HG02885 (cell line): Measurements from ENCODE around the gene SHTN1.

Experiments used
- ATAC-seq: cut with Tn5 transposase; IDR thresholded peaks from one replicate; pipeline ENCODE4 v1.9.1; 2021; ENCODE audit warnings: mild to moderate bottlenecking; ENCODE audit not compliant: unreplicated experiment, poor library complexity

Gene SHTN1, protein sequence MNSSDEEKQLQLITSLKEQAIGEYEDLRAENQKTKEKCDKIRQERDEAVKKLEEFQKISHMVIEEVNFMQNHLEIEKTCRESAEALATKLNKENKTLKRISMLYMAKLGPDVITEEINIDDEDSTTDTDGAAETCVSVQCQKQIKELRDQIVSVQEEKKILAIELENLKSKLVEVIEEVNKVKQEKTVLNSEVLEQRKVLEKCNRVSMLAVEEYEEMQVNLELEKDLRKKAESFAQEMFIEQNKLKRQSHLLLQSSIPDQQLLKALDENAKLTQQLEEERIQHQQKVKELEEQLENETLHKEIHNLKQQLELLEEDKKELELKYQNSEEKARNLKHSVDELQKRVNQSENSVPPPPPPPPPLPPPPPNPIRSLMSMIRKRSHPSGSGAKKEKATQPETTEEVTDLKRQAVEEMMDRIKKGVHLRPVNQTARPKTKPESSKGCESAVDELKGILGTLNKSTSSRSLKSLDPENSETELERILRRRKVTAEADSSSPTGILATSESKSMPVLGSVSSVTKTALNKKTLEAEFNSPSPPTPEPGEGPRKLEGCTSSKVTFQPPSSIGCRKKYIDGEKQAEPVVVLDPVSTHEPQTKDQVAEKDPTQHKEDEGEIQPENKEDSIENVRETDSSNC

DNA sequence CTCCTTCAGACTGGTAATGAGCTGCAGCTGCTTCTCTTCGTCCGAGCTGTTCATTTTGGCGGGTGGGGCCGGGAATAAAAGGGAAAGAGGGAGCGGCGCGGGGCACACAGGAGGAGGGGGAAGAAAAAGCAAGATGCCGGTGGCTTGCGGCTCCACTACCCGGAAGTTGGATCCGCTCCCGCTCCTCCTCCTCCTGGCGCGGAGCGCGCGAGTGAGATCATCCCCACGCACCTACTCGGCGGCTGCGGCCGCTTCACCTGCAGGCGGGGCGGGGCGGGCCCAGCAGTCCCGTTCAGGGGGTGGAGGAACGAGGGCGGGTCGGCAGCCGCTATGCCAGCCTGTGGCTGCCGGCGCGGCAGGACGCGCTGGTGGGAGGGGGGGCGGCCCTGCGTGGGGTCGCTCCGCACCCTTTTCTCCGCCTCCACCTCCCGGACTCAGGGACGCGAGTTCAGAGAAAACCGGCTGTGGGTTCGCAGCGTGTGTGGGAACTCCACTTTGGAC is at the start of gene SHTN1:
Gene SHTN1, minus strand, starts transcription at position 162 of the 501 bp plus-strand sequence. Its CDS starts 108 bp downstream, at position 54.
- peak; percentile 52 for ATAC-seq

DNA sequence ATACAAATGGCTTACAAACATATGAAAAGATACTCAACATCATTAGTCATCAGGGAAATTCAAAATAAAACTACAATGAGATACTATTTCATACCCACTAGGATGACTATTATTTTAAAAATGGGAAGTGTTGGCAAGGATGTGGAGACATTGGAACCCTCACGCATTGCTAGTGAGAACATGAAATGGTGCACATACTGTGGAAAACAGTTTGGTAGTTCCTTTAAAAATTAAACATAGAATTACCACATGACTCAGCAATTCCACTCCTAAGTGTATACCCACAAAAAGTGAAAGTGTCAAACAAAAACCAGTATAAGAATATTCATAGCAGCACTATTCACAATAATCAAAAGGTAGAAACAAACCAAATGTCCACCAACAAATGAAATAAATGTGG is 48.5 kb upstream of the SHTN1 start:
- no peak for ATAC-seq

DNA sequence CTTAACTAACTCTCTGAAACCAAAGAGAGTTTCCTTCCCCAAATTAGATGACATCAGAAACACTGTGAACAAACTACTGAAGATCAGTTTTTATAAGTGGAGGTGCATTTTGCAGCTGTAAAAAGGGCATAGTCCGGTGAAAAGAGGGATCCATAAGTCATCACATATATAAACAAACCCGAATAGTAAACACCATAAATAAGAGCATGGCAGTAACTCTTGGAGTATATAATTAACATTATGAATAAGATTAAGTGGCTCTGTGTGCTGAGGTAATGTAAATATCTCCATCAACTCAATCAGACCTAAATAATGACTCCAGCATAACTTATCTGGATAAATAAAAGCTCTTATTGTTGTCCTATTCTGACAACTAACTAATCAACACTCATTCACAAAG is 43.0 kb upstream of the SHTN1 start:
- ATAC-seq, result no peak

DNA sequence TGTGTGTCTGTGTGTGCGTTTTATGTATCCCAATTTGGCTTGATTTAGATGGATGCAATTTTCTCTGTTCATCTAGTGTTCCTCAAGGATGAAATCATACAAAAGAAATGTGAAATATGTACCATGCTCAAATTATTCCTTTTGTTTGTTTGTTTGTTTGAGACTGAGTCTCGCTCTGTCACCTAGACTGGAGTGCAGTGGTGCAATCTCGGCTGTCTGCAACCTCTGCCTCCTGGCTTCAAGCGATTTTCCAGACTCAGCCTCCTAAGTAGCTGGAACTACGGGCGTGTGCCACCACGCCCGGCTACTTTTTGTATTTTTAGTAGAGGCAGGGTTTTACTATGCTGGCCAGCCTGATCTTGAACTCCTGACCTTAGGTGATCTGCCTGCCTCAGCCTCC is 11.3 kb upstream of the SHTN1 start:
- no peak for ATAC-seq

DNA sequence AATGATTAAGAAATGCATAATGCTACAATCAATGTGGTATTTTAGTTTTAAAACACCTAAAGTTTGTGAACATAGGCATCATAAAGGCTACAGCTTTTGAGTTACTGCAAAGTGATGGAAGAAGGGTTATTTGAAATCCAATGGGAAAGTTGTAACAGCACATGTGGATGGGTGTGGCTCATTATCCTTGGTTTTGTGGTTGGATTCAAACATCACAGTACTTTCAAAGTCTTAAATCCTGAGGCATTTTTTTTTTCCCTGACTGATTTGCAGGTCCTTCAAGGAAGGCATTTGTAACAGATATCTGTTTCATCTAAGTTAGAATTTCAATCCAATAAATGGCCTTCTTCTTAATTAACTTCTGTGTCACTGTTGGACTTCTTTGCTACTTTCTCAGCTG is 9.8 kb upstream of the SHTN1 start:
- ATAC-seq, result no peak

DNA sequence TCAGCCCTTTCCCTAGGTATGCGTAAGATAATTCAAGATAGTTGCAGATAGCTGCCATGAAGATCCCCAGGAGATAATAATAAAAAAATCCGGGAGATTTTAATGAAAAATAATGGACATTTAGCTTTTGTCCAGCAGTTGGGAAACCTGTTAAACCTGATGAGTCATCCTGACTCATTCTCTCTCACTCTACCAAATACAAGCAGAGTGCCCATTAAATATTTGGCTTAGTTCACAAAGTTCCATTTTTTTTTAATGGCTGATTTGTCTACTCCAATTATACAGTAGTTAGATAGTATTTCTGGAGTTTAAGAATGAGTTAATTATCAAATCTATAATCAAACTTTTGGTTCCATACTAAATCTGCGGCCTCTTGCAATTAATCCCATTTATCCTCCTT is 2.1 kb upstream of the SHTN1 start:
- ATAC-seq, result no peak

DNA sequence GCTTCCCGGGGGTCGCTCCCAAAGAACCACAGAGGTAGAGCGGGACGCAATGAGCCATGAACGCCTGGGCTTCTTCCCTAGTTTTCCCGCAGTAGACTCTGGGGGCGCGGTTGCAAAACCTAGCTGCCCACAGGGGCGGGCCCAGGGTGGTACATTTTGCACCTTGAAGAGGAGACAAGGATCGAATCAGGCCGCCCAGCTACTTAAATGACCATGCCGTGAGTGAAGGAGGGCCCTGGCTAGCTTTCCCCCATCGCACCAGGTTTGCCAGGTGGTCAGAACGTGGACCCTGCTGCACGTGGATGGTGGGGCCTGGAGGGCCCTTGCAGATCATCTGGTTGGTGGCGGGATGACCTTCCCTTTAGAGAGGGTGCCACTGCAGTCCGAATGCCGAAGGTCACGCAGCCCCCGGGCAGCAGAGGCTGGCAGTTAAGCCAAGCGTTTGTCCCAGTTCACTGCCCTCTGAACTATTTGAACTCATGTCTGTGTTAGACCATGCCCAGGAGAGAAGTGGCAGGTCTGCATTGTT is 604 bp upstream of the SHTN1 start:
- ATAC-seq, result no peak

DNA sequence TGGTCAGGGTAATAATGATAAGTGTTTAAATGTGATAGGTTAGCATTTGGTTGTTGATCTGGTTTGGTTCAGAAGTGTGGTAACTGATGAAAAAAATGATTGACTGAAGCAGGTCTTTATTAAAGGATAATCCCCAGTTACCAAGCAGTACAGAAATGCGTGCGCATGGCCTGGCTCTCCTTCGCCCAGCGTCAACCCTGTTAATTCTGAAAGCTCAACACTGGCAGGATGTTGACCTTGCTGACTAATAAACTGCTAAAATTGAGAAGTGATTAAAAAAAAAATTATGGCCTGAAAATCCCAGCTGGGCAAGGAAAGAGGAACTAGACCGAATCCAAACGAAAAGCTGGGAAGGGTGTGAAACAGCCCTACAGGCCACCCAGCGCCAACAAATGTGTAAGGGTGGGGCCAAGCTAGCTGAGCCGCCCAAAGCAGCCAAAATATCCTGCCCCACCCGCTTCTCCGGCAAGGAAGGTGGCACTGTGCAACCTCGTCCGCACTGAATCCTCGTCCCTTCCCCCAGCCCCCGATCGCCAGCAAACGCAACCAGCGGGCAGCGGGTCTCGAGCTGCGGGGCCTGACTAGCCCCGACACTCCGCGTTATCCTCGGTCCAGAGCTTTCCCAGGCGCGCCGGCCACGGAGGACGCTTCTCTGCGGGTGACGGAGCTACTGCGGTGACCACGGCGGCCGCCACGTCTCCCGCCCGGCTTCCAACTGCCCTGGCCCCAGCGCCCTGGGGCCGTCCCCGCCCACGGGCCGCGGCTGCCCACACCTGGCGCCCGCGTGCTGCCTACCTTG is 561 bp downstream of the SHTN1 start:
- ATAC-seq, result peak; percentile 68

DNA sequence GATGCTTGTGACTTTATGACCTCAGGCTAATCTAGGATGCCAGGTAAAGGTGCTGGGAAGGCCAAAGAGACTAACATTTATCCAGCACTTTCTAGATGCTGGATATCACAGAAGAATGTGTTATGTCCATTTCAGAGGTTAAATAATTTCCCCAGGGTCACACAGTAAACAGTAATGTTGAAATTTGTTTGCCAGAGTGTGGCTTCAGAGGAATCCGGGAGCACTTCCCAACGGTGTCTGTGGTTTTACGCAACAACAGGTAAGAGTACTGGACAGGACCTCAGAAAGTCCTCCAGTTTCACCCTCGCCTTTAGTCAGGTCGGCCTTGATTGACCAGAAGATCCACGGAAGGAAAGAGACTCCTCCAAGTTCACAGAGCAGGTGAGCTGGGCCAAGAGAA is 1.7 kb downstream of the SHTN1 start:
- ATAC-seq, result no peak

DNA sequence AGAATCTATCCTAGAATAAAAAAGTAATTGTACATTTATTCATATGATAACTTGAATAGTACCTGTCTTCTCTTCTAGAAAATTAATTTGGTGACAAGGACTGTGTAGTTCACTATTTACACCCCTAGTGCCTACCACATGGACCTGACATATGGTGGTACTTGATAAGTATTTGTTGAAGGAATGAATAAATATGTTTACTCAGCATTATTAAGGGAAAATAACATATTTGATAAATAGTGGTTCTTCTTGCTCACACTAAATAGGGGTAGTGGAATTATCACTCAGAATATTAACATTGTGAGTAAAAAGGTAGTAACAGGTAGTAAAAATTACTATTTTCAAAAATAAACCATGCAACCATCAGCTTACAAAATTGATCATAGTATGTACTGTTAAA is 2.8 kb downstream of the SHTN1 start:
- no peak for ATAC-seq

DNA sequence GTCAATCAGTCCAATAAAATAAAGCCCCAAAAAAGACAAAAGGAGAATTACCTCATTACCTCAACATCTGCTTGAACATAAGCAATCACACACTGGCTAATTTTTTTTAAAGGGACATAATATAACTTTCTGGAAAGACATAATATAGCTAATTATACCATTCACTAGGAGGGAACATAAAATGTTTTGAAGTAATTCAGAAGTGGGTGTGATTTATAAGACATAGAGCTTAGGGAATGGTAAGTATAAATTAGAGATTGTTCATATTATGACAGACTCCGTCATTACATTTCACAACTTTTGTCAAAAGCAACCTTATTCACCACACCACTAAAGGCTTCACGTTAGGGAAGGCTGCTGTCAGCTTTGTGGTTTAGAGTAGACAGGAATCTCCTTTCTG is 3.8 kb downstream of the SHTN1 start:
- ATAC-seq, result no peak

DNA sequence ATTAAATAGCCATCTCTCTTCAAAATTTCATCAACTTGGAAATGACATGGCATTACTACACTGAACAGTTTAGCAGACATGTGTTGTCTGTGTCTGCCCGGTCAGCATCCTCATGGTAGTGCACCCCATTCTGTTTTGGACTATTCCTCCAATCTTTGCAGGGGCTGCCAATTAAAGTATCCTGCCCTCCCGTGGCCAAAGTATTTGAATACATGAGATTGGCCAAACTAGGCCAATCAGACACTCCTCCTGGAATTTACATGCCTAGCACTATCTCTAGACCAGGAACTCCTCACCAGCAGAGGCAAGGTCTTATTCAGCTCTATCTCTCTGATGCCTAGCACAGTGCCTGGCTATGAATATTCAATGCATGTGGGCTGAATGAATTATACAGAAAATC is 4.4 kb downstream of the SHTN1 start:
- no peak for ATAC-seq

DNA sequence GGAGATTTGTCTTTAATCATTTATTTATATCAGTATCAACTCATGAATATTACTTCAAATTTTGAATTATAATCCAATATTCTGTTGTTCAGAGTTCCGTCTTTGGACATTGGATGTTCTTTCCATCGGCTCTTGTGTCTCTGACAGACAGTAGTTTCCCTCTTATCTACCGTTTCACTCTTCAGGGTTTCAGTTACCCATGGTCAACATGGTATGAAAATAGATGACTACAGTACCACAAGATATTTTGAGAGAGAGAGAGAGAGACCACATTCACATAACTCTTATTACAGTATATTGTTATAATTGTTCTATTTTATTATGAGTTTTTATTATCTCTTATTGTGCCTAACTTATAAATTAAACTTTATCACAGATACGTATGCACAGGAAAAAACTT is 6.8 kb downstream of the SHTN1 start:
- ATAC-seq, result no peak

DNA sequence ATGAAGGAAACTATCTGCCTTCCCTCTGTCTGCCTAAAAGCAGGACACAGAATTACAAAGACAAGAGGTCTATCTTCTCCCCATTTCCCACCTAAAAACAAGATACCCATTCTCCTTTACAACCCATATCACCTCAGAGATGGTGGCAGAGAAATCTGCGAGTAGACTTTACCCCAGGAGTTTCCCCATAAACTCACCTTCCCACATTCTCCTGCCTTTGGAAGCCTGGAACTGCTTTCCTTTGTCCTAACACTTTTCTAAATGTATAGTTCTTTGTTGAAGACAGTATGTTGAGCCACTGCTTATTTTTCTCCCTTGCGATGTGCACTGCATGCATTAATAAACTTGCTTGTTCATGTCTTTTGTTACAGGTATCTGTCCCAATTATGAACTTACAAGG is 8.0 kb downstream of the SHTN1 start:
- no peak for ATAC-seq

DNA sequence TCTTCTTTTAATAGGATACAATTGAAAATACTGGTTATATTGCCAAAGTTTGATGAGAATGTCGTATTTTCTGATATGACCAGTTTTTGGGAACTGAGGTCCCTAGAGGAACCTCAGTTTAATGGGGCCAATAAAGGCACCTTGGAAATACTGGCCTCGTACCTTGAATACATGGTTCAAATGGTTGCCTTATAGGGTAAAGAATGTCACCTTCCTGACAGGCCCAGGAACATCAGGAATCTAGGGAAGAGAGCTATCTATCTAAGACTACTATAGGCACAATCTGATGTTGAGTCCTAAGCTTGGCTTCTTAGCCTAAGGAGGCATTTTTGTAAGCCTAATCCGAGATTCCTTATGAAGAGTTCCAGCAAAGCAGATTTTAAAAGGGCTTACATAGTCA is 9.3 kb downstream of the SHTN1 start:
- no peak for ATAC-seq

DNA sequence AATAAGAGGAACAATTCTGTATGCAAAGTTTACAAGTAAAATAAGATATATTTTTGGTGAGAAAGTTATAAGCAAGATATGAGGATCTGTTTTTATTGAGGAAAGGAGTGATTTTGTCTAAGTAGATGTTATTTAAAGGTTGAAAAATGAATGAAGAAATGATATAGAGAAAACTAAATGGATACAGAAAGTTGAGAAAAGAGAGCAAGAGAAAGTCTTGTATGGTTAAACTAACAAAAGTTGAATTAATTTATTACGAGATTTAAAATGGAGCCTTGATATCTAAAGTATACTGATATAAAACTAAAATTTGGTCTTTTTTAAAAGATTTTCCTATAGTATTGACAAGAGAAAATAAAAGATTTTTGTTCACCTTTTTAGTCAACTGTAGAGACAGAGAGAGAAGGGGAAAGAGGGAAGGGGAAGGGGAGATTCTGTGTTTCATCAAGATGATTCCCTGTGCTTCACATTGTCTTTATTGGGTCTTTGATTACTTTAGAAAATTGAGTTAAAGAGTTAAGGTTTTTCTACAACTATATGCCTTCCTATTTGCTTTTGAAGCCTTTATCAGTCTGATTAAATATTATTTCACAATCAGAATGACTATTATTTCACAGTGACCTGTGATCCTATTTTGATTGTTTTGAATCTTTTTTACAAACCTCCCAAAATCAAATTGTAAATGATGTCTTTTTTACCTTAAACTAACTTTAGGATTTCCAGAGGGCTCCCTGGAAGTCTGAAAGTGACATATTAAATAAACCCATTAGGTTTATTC is 10.7 kb downstream of the SHTN1 start:
- ATAC-seq, result no peak

DNA sequence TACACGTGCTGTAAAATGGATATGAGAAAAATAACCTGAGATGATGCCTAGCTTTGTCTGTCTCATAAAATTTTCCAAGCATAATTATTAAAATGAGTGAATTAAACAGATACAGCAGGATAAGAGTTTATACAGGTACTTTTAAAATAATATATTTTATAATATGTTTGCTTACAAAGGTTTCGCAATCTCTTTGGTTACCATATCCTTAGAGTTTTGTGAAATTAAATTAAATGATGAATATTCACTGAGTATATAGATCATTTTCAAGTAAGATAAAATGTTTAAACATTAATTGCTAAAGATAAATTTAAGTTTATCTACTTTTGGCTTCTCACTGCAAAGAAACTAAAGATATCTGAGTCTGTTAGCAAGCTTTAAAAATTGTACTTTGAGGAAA is 11.4 kb downstream of the SHTN1 start:
- no peak for ATAC-seq

DNA sequence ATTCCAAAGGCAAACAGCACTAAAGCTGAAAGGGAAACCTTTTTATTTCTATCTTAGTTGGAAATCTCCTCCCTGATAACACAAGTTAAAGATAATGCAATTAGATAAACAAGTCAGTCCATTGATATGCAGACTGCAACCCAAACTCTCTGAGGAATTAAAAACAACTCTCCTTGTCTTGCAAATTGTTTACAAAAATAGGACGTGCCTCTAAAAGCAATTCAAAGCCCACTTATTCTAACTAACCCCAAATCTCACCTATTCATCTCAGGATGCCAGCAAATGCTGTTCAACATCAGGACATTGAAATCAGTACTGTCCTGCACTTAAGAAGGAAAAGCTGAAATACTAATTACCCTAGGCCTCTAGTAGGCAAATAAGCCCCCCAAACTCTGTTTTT is 12.8 kb downstream of the SHTN1 start:
- no peak for ATAC-seq

DNA sequence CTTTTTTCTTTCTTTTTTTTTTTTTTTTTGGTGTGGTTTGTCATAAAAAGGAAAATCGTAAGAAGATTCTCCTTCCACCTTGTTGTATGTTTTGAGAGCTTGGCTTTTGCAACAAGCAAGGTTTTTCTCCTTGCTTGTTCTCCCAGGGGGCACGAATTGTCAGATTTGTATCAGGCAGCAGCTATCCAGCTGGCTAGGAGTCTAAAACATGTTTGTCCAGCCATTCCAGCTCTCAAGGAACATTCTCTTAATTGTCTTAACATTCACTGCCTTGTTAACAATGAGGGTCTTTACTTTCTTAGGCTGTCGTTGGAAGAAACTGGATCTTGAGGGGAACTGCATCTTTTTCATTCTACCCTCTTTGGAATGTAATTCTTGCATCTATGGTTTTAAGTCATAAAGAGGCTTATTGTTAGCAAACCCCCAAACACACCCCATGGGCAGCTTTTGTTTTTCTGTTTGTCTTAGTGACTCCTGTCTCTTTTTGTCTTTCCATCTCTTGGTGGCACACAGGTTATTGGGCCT is 14.6 kb downstream of the SHTN1 start:
- no peak for ATAC-seq

DNA sequence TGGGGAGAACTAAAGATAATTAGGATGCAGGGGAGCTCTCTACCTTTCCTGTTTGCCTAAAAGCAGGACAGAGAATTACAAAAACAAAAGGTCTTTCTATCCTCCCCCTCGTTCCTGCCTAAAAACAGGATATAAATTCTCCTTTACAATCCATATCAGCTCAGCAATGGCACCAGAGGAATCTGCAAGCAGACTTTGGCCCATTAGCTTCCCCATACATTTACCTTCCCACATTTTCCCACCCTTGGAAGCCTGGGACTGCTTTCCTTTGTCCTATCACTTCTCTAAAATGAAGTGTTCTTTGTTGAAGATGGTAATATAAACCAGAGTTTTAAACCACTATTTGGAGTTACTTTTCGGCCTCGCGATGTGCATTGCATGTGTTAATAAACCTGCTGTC is 15.5 kb downstream of the SHTN1 start:
- no peak for ATAC-seq
